Suprapubic skin (tissue), 3 donors: ENCODE measurements around the gene OR5M11.

ENCODE experiments used
- CTCF ChIP-seq, 2 donors: fragments of 200-600 bp in 1 of 2; fragments of 450-650 bp in 1 of 2; sonication (generic) in 1 of 2; IDR thresholded peaks; one replicate each; pipeline ENCODE4 v1.5.1; 2016 to 2019; ENCODE audit warnings: antibody characterized with exemption in 2 of 2, mild to moderate bottlenecking in 1 of 2, moderate library complexity in 1 of 2
- EP300 ChIP-seq: sonication (generic); formaldehyde crosslinking; IDR thresholded peaks from one replicate; pipeline ENCODE4 v1.6.1; 2017; ENCODE audit warnings: antibody characterized with exemption
- POLR2A ChIP-seq, 2 donors: fragments of 450-650 bp; IDR thresholded peaks; one replicate each; pipeline ENCODE4 v1.6.1; 2017; ENCODE audit warnings: antibody characterized with exemption in 2 of 2, mild to moderate bottlenecking in 2 of 2, moderate library complexity in 2 of 2

DNA sequence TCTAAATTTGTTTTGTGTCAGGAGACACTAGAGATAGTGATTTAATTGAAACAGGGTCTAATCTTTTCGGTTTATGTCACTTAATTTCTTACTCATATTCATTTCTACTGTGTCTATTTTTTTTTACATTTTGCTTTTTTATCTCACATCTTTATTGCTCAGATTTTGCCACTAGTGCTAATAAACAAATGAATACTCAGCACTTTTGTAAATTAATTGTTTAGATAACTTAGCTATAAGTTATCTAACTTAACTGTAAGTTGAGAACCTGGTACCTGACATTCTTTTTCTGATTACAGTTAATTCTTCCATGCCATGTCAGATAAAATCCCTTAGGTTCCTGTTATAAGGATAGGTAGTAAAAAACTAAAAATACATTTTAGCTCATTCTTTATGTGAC is 29.8 kb downstream of the OR5M11 start:
- no peak for TF ChIP-seq CTCF (IDR thresholded peaks at IDR 0.05)
- TF ChIP-seq POLR2A (IDR thresholded peaks at IDR 0.05) = no peak
- TF ChIP-seq EP300 = no peak
